SK-N-SH treated with all-trans-retinoic acid at 6 μM for 48 hours (cell line): Measurements from ENCODE around the gene BACH2.
A peak's percentile ranks its signal among the peaks of the same experiment; 100 is the strongest.

Experiments used
- ATAC-seq: fragments of 200-7000 bp; cut with Tn5 transposase; 3 replicates; pipeline ENCODE4 v1.9.1; 2020; ENCODE audit warnings: mild to moderate bottlenecking, moderate library complexity
- ARNTL ChIP-seq: fragments of 450-650 bp; formaldehyde crosslinking; IDR thresholded peaks from 2 replicates; pipeline ENCODE4 v1.5.0; 2020; ENCODE audit warnings: low read depth, mild to moderate bottlenecking, moderate library complexity, borderline replicate concordance
- BACH2 ChIP-seq: fragments of 250-450 bp; sonication (Bioruptor Pico); IDR thresholded peaks from 2 replicates; pipeline ENCODE4 v1.9.0; 2021; ENCODE audit warnings: mild to moderate bottlenecking, borderline replicate concordance
- CREB5 ChIP-seq: fragments of 250-450 bp; sonication (Bioruptor Pico); IDR thresholded peaks from 2 replicates; pipeline ENCODE4 v1.5.1; 2020; ENCODE audit warnings: low read depth, mild to moderate bottlenecking, moderate library complexity
- CSDC2 ChIP-seq: fragments of 250-450 bp; sonication (Bioruptor Pico); IDR thresholded peaks from 2 replicates; pipeline ENCODE4 v1.5.0; 2020; ENCODE audit warnings: mild to moderate bottlenecking, moderate library complexity
- CSRNP3 ChIP-seq: fragments of 250-450 bp; sonication (Bioruptor Pico); IDR thresholded peaks from 2 replicates; pipeline ENCODE4 v1.5.1; 2021; ENCODE audit warnings: mild to moderate bottlenecking, moderate library complexity
- ESRRG ChIP-seq: fragments of 250-450 bp; sonication (Bioruptor Pico); IDR thresholded peaks from 2 replicates; pipeline ENCODE4 v1.6.1; 2021; ENCODE audit warnings: mild to moderate bottlenecking
- GLIS3 ChIP-seq: fragments of 250-450 bp; sonication (Bioruptor Pico); IDR thresholded peaks from 2 replicates; pipeline ENCODE4 v1.5.0; 2020; ENCODE audit warnings: mild to moderate bottlenecking, moderate library complexity
- ISL1 ChIP-seq: fragments of 250-450 bp; sonication (Bioruptor Pico); IDR thresholded peaks from 2 replicates; pipeline ENCODE4 v2.1.2; 2022; ENCODE audit warnings: mild to moderate bottlenecking, moderate library complexity
- OSR1 ChIP-seq: fragments of 250-450 bp; sonication (Bioruptor Pico); IDR thresholded peaks from 2 replicates; pipeline ENCODE4 v1.8.0; 2022; ENCODE audit warnings: moderate library complexity, mild to moderate bottlenecking, inconsistent platforms
- PATZ1 ChIP-seq: fragments of 250-450 bp; sonication (Bioruptor Pico); IDR thresholded peaks from 2 replicates; pipeline ENCODE4 v1.8.0; 2020; ENCODE audit warnings: mild to moderate bottlenecking, moderate library complexity, borderline replicate concordance
- POU6F1 ChIP-seq: fragments of 250-450 bp; sonication (Bioruptor Pico); IDR thresholded peaks from 2 replicates; pipeline ENCODE4 v1.8.0; 2021; ENCODE audit warnings: low read depth, mild to moderate bottlenecking, moderate library complexity, borderline replicate concordance
- PPARA ChIP-seq: fragments of 250-450 bp; sonication (Bioruptor Pico); IDR thresholded peaks from 2 replicates; pipeline ENCODE4 v1.5.0; 2020; ENCODE audit warnings: mild to moderate bottlenecking, borderline replicate concordance
- RARB ChIP-seq: fragments of 250-450 bp; sonication (Bioruptor Pico); IDR thresholded peaks from 2 replicates; pipeline ENCODE4 v1.8.0; 2021; ENCODE audit warnings: mild to moderate bottlenecking, moderate library complexity
- SNAI2 ChIP-seq: fragments of 250-450 bp; sonication (Bioruptor Pico); IDR thresholded peaks from 2 replicates; pipeline ENCODE4 v1.5.0; 2020; ENCODE audit warnings: mild to moderate bottlenecking, moderate library complexity
- TCF4 ChIP-seq: fragments of 250-450 bp; sonication (Bioruptor Pico); IDR thresholded peaks from 2 replicates; pipeline ENCODE4 v1.8.0; 2021; ENCODE audit warnings: mild to moderate bottlenecking, moderate library complexity, borderline replicate concordance
- TOX ChIP-seq: fragments of 250-450 bp; sonication (Bioruptor Pico); IDR thresholded peaks from 2 replicates; pipeline ENCODE4 v1.8.0; 2021; ENCODE audit warnings: mild to moderate bottlenecking, moderate library complexity, borderline replicate concordance
- TSHZ2 ChIP-seq: fragments of 250-450 bp; sonication (Bioruptor Pico); IDR thresholded peaks from 2 replicates; pipeline ENCODE4 v1.5.0; 2020; ENCODE audit warnings: mild to moderate bottlenecking, moderate library complexity
- ZC3H10 ChIP-seq: fragments of 250-450 bp; sonication (Bioruptor Pico); IDR thresholded peaks from 2 replicates; pipeline ENCODE4 v1.5.1; 2021; ENCODE audit warnings: mild to moderate bottlenecking, moderate library complexity
- ZFP30 ChIP-seq: fragments of 450-650 bp; formaldehyde crosslinking; IDR thresholded peaks from 2 replicates; pipeline ENCODE4 v1.5.0; 2022; ENCODE audit warnings: mild to moderate bottlenecking, moderate library complexity
- ZNF565 ChIP-seq: fragments of 450-650 bp; formaldehyde crosslinking; conservative IDR thresholded peaks from 2 replicates; pipeline ENCODE4 v1.5.0; 2020; ENCODE audit warnings: low read depth, mild to moderate bottlenecking, moderate library complexity
- ZNF70 ChIP-seq: fragments of 450-650 bp; formaldehyde crosslinking; IDR thresholded peaks from 2 replicates; pipeline ENCODE4 v1.5.0; 2020; ENCODE audit warnings: mild to moderate bottlenecking, moderate library complexity

The BACH2 gene

GRCh38 chr6:89970609-89971337 lies 325.9 kb downstream of the BACH2 start:
- no peak for TF ChIP-seq CSRNP3
- TF ChIP-seq TCF4 (CRISPR knock-in tag): no peak
- TF ChIP-seq ISL1 (CRISPR knock-in tag): no peak
- TF ChIP-seq CREB5 (CRISPR knock-in tag): no peak
- TF ChIP-seq PATZ1: peak; percentile 73; the same call in 1 of the 2 replicates
- TF ChIP-seq, all 23 proteins: peak for 1
- peak; percentile 97 for ATAC-seq

GRCh38 chr6:89970072-89970471 lies 326.6 kb downstream of the BACH2 start:
- ATAC-seq: peak; percentile 55
- no peak for TF ChIP-seq ZFP30
- no peak for TF ChIP-seq TCF4 (CRISPR knock-in tag)
- no peak for TF ChIP-seq OSR1 (CRISPR knock-in tag)
- TF ChIP-seq SNAI2 (CRISPR knock-in tag): no peak
- TF ChIP-seq ZNF70 (CRISPR knock-in tag): no peak
- no peak for TF ChIP-seq ZC3H10
- no peak for TF ChIP-seq CSRNP3
- no peak for TF ChIP-seq PPARA
- TF ChIP-seq ISL1 (CRISPR knock-in tag): no peak
- TF ChIP-seq GLIS3: no peak
- no peak for TF ChIP-seq ARNTL (CRISPR knock-in tag)
- no peak for TF ChIP-seq BACH2 (CRISPR knock-in tag)
- TF ChIP-seq CSDC2 (CRISPR knock-in tag): no peak
- no peak for TF ChIP-seq TOX (CRISPR knock-in tag)
- TF ChIP-seq ESRRG (CRISPR knock-in tag): no peak
- TF ChIP-seq TSHZ2 (CRISPR knock-in tag): no peak
- no peak for TF ChIP-seq POU6F1 (CRISPR knock-in tag)

- TF ChIP-seq ZFP30: no peak
- no peak for TF ChIP-seq TSHZ2 (CRISPR knock-in tag)
- no peak for TF ChIP-seq ZNF565
- no peak for TF ChIP-seq ISL1 (CRISPR knock-in tag)
- no peak for TF ChIP-seq RARB (CRISPR knock-in tag)
- no peak for TF ChIP-seq ARNTL (CRISPR knock-in tag)
- no peak for TF ChIP-seq ZC3H10
- TF ChIP-seq TOX (CRISPR knock-in tag): no peak
- no peak for ATAC-seq
These were observed 329.7 kb downstream of the BACH2 start for GRCh38 chr6:89966913-89967312.
